AG09309 (cell line): ENCODE measurements around the gene HIVEP3.
"Not testable (repeated sequence)": the region's sequence is repeated elsewhere in the genome, so short reads cannot be mapped to it uniquely, and the experiment has no call there.

ENCODE experiments used
- DNase-seq: peaks from one replicate; pipeline ENCODE4 v3.0.0-alpha.2; 2010; ENCODE audit warnings: low read depth
- H3K4me3 ChIP-seq: 2 replicates; pipeline ENCODE4 v1.5.1; 2011; ENCODE audit warnings: mild to moderate bottlenecking, low read depth, low read length, moderate library complexity; ENCODE audit not compliant: control insufficient read depth
- CTCF ChIP-seq: IDR thresholded peaks from 2 replicates; pipeline ENCODE4 v1.5.1; 2011; ENCODE audit warnings: mild to moderate bottlenecking, low read depth, low read length, inconsistent platforms; ENCODE audit not compliant: insufficient read depth, control insufficient read depth; ENCODE audit errors: missing control alignments

HIVEP3 gene

GRCh38 chr1:41562328-41562727 lies 356.4 kb downstream of the HIVEP3 start:
- TF ChIP-seq CTCF, result no peak
- H3K4me3 ChIP-seq, result no peak overlapping the region
- DNase-seq, result no peak

DNA sequence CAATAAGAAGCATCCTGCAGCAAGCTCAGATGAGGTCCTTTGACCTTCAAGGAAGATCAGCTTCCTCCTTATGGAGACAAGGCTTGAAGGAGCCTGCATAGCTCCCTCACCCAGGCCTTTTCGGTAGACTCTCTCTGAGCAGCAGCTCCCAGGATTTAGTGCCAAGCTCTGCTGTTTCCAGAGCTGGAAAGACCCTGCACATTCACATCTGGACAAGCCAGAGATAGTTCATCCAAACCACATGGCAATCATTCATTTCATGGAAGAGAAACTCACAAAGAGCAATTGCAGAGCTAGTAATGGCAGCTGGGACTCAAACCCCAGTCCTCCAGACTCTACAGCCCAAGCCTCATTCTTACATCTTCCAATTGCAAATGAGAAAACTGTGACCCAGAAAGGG lies 357.8 kb downstream of the HIVEP3 start:
- H3K4me3 ChIP-seq, result no peak overlapping the region
- TF ChIP-seq CTCF, result no peak
- no peak for DNase-seq

- H3K4me3 ChIP-seq, result no peak overlapping the region
- no peak for TF ChIP-seq CTCF
- no peak for DNase-seq
Measured at GRCh38 chr1:41560496-41560895, 358.2 kb downstream of the HIVEP3 start.

GRCh38 chr1:41559331-41559730 lies 359.4 kb downstream of the HIVEP3 start:
- no peak for TF ChIP-seq CTCF
- no peak for DNase-seq

DNA sequence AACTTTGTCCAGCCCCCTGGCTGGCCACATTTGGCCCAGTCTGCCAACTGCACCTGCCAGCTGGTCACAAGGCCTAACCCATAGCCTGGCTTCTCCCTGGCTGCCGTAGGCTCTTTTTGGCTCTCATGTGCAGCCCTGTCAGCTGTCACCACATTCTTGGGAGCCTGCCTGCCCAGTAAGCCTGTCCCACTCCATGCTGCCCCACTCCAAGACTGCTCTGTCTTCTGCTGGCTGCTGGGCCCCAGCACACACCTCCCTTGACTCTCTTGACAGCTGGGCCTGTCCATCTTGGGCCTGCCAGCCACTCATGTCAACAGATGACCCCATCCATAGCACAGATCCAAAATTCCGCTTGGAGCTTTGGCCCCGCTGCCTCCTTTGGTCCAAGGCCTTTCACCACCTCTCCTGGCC lies 360.0 kb downstream of the HIVEP3 start:
- no peak for DNase-seq
- no peak for TF ChIP-seq CTCF
- no peak overlapping the region for H3K4me3 ChIP-seq

More at GRCh38 chr1:41559331-41559730, 359.4 kb downstream of the HIVEP3 start:
- H3K4me3 ChIP-seq, result no peak overlapping the region

GRCh38 chr1:41557751-41558455 lies 360.8 kb downstream of the HIVEP3 start:
- TF ChIP-seq CTCF, result no peak
- no peak overlapping the region for H3K4me3 ChIP-seq
- DNase-seq, result no peak

GRCh38 chr1:41554746-41555145 lies 364.0 kb downstream of the HIVEP3 start:
- not testable (repeated sequence) for H3K4me3 ChIP-seq, DNase-seq
